HEK293 (cell line): ENCODE measurements around the gene FBLN2.

ENCODE experiments used
- CTCF ChIA-PET: fragments of 350-600 bp; formaldehyde crosslinking; extraction: SDS; loops from one replicate; lab custom pipeline; 2021; ENCODE audit warnings: antibody characterized with exemption; lab: Yijun Ruan, JAX
- POLR2A ChIA-PET: fragments of 300-600 bp; formaldehyde crosslinking; extraction: SDS; loops from one replicate; lab custom pipeline; 2020; ENCODE audit warnings: antibody characterized with exemption, inconsistent platforms; lab: Yijun Ruan, JAX
- H3K27ac ChIP-seq: fragments of 200-500 bp; sonication (Bioruptor generic); 2 replicates; pipeline ENCODE4 v1.5.1; 2014; ENCODE audit warnings: low read depth, low read length, control low read depth, inconsistent platforms; ENCODE audit errors: extremely low read depth
- H3K36me3 ChIP-seq, 2 experiments: fragments of 200-500 bp in 1 of 2; sonication (Bioruptor generic) in 1 of 2; 1 replicate in 1 of 2; 2 replicates in 1 of 2; pipeline ENCODE4 v1.5.1; 2014 to 2017; ENCODE audit warnings: inconsistent platforms in 2 of 2, low read length in 2 of 2; ENCODE audit not compliant: control insufficient read depth in 2 of 2, insufficient read depth in 1 of 2
- H3K4me1 ChIP-seq: fragments of 200-500 bp; sonication (Bioruptor generic); 2 replicates; pipeline ENCODE4 v1.5.1; 2014; ENCODE audit warnings: mild to moderate bottlenecking, low read length, inconsistent platforms; ENCODE audit not compliant: control insufficient read depth, insufficient read depth
- H3K4me3 ChIP-seq: 2 replicates; pipeline ENCODE4 v1.5.1; 2011; ENCODE audit warnings: low read depth, mild to moderate bottlenecking, control low read depth, low read length, moderate library complexity
- H3K9me3 ChIP-seq: fragments of 200-500 bp; sonication (Bioruptor generic); 2 replicates; pipeline ENCODE4 v1.5.1; 2014; ENCODE audit warnings: low read depth, low read length, inconsistent platforms; ENCODE audit not compliant: control insufficient read depth, insufficient read depth
- BCL11B ChIP-seq: fragments of 450-650 bp; formaldehyde crosslinking; IDR thresholded peaks from 2 replicates; pipeline ENCODE4 v1.5.1; 2016; ENCODE audit warnings: low read depth, missing biosample characterization, missing genetic modification characterization
- KLF16 ChIP-seq: fragments of 450-650 bp; formaldehyde crosslinking; IDR thresholded peaks from 2 replicates; pipeline ENCODE4 v1.5.1; 2017; ENCODE audit warnings: missing biosample characterization, missing genetic modification characterization
- OSR2 ChIP-seq: fragments of 450-650 bp; formaldehyde crosslinking; IDR thresholded peaks from 2 replicates; pipeline ENCODE4 v1.5.1; 2016; ENCODE audit warnings: missing biosample characterization, missing genetic modification characterization
- SP2 ChIP-seq: fragments of 450-650 bp; formaldehyde crosslinking; IDR thresholded peaks from 2 replicates; pipeline ENCODE4 v1.5.1; 2016; ENCODE audit warnings: missing biosample characterization, missing genetic modification characterization
- ZFP37 ChIP-seq: fragments of 450-650 bp; formaldehyde crosslinking; IDR thresholded peaks from 2 replicates; pipeline ENCODE4 v1.5.1; 2016; ENCODE audit warnings: missing biosample characterization, missing genetic modification characterization
- ZFP41 ChIP-seq: fragments of 450-650 bp; formaldehyde crosslinking; IDR thresholded peaks from 2 replicates; pipeline ENCODE4 v1.5.1; 2016; ENCODE audit warnings: missing biosample characterization, missing genetic modification characterization, borderline replicate concordance
- ZFP69B ChIP-seq: fragments of 450-650 bp; formaldehyde crosslinking; IDR thresholded peaks from 2 replicates; pipeline ENCODE4 v1.5.1; 2016; ENCODE audit warnings: missing biosample characterization, missing genetic modification characterization
- ZNF114 ChIP-seq: fragments of 450-650 bp; formaldehyde crosslinking; IDR thresholded peaks from 2 replicates; pipeline ENCODE4 v1.5.0; 2017; ENCODE audit warnings: missing biosample characterization, missing genetic modification characterization
- ZNF214 ChIP-seq: fragments of 450-650 bp; formaldehyde crosslinking; IDR thresholded peaks from 2 replicates; pipeline ENCODE4 v1.5.1; 2017; ENCODE audit warnings: missing biosample characterization, mild to moderate bottlenecking, missing genetic modification characterization, borderline replicate concordance
- ZNF239 ChIP-seq: fragments of 450-650 bp; formaldehyde crosslinking; IDR thresholded peaks from 2 replicates; pipeline ENCODE4 v1.5.1; 2016; ENCODE audit warnings: missing biosample characterization, missing genetic modification characterization
- ZNF24 ChIP-seq: fragments of 450-650 bp; formaldehyde crosslinking; IDR thresholded peaks from 2 replicates; pipeline ENCODE4 v1.5.1; 2016; ENCODE audit warnings: missing biosample characterization, missing genetic modification characterization
- ZNF248 ChIP-seq: fragments of 450-650 bp; formaldehyde crosslinking; IDR thresholded peaks from 2 replicates; pipeline ENCODE4 v1.5.1; 2017; ENCODE audit warnings: missing biosample characterization, missing genetic modification characterization
- ZNF302 ChIP-seq: fragments of 450-650 bp; formaldehyde crosslinking; IDR thresholded peaks from 2 replicates; pipeline ENCODE4 v1.5.1; 2016; ENCODE audit warnings: missing biosample characterization, missing genetic modification characterization, low read depth
- ZNF530 ChIP-seq: fragments of 450-650 bp; formaldehyde crosslinking; IDR thresholded peaks from 2 replicates; pipeline ENCODE4 v1.5.1; 2016; ENCODE audit warnings: low read depth, missing biosample characterization, missing genetic modification characterization
- ZNF548 ChIP-seq: fragments of 450-650 bp; formaldehyde crosslinking; IDR thresholded peaks from 2 replicates; pipeline ENCODE4 v1.5.1; 2016; ENCODE audit warnings: missing biosample characterization, missing genetic modification characterization
- ZNF549 ChIP-seq: fragments of 450-650 bp; IDR thresholded peaks from 2 replicates; pipeline ENCODE4 v1.5.1; 2018; ENCODE audit warnings: missing biosample characterization, missing genetic modification characterization, mild to moderate bottlenecking, inconsistent platforms, moderate library complexity
- ZNF558 ChIP-seq: fragments of 450-650 bp; formaldehyde crosslinking; IDR thresholded peaks from 2 replicates; pipeline ENCODE4 v1.5.1; 2016; ENCODE audit warnings: missing biosample characterization, missing genetic modification characterization
- ZNF560 ChIP-seq: fragments of 450-650 bp; formaldehyde crosslinking; IDR thresholded peaks from 2 replicates; pipeline ENCODE4 v1.5.1; 2017; ENCODE audit warnings: missing biosample characterization, missing genetic modification characterization, borderline replicate concordance
- ZNF585B ChIP-seq: fragments of 450-650 bp; formaldehyde crosslinking; IDR thresholded peaks from 2 replicates; pipeline ENCODE4 v1.5.1; 2016; ENCODE audit warnings: missing biosample characterization, missing genetic modification characterization
- ZNF629 ChIP-seq: fragments of 450-650 bp; formaldehyde crosslinking; IDR thresholded peaks from 2 replicates; pipeline ENCODE4 v1.5.1; 2017; ENCODE audit warnings: missing biosample characterization, missing genetic modification characterization
- ZNF660 ChIP-seq: fragments of 450-650 bp; IDR thresholded peaks from 2 replicates; pipeline ENCODE4 v1.5.1; 2018; ENCODE audit warnings: missing biosample characterization, mild to moderate bottlenecking, missing genetic modification characterization
- ZNF677 ChIP-seq: fragments of 450-650 bp; IDR thresholded peaks from 2 replicates; pipeline ENCODE4 v1.5.0; 2018; ENCODE audit warnings: missing biosample characterization, mild to moderate bottlenecking, missing genetic modification characterization, moderate library complexity
- ZNF777 ChIP-seq: fragments of 450-650 bp; formaldehyde crosslinking; IDR thresholded peaks from 2 replicates; pipeline ENCODE4 v1.5.1; 2017; ENCODE audit warnings: missing biosample characterization, missing genetic modification characterization, borderline replicate concordance
- TF ChIP-seq, protein P1 (sequence below): fragments of 450-650 bp; formaldehyde crosslinking; IDR thresholded peaks from 2 replicates; pipeline ENCODE4 v1.5.1; 2016; ENCODE audit warnings: missing biosample characterization, missing genetic modification characterization

Gene FBLN2

DNA sequence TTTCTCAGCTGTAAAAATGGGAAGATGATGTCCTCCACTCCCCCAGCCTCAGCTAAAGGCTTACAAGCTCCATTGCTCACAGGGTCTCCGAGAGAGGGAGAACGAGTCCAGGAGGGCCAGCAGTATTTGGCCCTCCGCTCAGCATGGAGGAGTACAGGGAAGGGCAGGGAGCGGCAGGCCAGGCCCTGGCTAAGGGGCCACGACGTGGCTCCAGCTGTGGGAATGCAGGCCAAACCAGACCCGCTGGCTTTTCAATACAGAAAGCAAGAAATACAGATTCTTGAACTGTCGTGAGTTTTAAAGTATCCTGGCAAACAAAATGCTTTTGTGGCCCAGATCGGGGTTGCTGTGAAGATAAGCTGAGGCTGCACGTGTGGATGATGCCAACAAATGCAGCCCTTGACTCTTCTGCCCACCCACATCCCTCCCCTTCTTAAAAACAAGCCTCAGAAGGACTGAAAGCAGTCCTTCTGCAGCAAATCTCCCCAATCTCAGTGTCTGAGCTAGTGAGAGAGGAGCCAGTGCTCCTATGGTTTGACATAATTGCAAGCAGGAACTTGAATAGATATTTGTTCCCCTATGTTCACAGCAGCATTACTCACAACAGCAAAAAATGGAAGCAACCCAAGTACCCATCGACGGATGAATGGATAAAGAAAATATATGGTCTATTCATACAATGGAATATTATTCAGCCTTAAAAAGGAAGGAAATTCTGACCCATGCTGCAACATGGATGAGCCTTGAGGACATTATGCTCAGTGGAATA is 18.5 kb upstream of the FBLN2 start:
- no peaks in the 10 kb centered on the region for H3K9me3 ChIP-seq
- POLR2A ChIA-PET, result interaction anchor here (0.7 kb wide), 1 partner anchor 23 kb away, joined by 3 read pairs; no protein-coding TSS in a partner anchor
- no peak for TF ChIP-seq ZNF239 (tag by site-specific recombination)
- TF ChIP-seq, protein P1, sequence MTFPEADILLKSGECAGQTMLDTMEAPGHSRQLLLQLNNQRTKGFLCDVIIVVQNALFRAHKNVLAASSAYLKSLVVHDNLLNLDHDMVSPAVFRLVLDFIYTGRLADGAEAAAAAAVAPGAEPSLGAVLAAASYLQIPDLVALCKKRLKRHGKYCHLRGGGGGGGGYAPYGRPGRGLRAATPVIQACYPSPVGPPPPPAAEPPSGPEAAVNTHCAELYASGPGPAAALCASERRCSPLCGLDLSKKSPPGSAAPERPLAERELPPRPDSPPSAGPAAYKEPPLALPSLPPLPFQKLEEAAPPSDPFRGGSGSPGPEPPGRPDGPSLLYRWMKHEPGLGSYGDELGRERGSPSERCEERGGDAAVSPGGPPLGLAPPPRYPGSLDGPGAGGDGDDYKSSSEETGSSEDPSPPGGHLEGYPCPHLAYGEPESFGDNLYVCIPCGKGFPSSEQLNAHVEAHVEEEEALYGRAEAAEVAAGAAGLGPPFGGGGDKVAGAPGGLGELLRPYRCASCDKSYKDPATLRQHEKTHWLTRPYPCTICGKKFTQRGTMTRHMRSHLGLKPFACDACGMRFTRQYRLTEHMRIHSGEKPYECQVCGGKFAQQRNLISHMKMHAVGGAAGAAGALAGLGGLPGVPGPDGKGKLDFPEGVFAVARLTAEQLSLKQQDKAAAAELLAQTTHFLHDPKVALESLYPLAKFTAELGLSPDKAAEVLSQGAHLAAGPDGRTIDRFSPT (tag by site-specific recombination), result no peak
- TF ChIP-seq KLF16 (tag by site-specific recombination), result no peak
- no peak for TF ChIP-seq ZNF629 (tag by site-specific recombination)
- TF ChIP-seq ZNF585B (tag by site-specific recombination), result no peak
- TF ChIP-seq ZFP69B (tag by site-specific recombination), result no peak
- no peak for TF ChIP-seq ZFP41 (tag by site-specific recombination)
- no peak for TF ChIP-seq ZNF549 (tag by site-specific recombination)
- TF ChIP-seq ZNF302 (tag by site-specific recombination), result no peak
- TF ChIP-seq, all 188 proteins: peak for 0
- Histone ChIP-seq H3K4me3 (no peak overlapping the region), H3K4me1 (no peaks in the 10 kb centered on the region), H3K36me3 (no peaks in the 10 kb centered on the region), H3K27ac (no peak overlapping the region)
- CTCF ChIA-PET, result interaction anchor here (0.5 kb wide), 1 partner anchor 113 kb away, joined by 4 read pairs; no protein-coding TSS in a partner anchor

DNA sequence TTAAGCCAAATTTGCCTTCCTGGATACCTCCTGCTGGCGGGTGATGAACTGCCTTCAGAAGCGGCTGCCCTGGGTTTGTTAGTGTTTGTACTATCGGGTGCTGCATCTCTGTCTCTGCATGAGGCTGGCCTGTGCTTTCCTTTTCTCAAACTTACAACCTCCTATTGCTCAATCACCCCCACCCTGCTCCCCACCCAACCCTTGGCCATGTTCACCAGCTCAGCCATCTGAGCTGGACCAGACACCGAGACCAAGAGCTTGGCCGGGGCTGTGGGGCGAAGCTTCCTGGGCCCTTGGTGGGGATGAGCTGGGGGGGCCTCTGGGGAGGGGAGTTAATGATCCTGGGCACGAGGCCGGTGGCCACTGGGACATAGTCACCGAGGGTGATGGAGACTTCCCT is 16.8 kb upstream of the FBLN2 start:
- TF ChIP-seq ZNF677 (tag by site-specific recombination) (no peak), ZNF214 (tag by site-specific recombination) (no peak), SP2 (tag by site-specific recombination) (no peak), ZNF548 (no peak), ZNF777 (tag by site-specific recombination) (no peak), ZNF558 (no peak), BCL11B (no peak), ZNF530 (tag by site-specific recombination) (no peak), OSR2 (tag by site-specific recombination) (no peak), ZNF560 (tag by site-specific recombination) (no peak), ZNF114 (tag by site-specific recombination) (no peak), ZNF248 (no peak), ZNF24 (tag by site-specific recombination) (no peak), ZNF660 (tag by site-specific recombination) (no peak), ZFP37 (tag by site-specific recombination) (no peak)
- no peak overlapping the region for H3K4me3 ChIP-seq
- CTCF ChIA-PET, result no interaction called here
- no peak overlapping the region for H3K27ac ChIP-seq
- no peaks in the 10 kb centered on the region for H3K36me3 ChIP-seq
- H3K9me3 ChIP-seq, result no peaks in the 10 kb centered on the region
- POLR2A ChIA-PET, result no interaction called here
- no peaks in the 10 kb centered on the region for H3K4me1 ChIP-seq
